Measurements from ENCODE around the gene MSANTD1. TPM values are rescaled to one million over a fixed set of nuclear protein-coding genes. Genes with fewer than 3 reads are reported as not detected.

MSANTD1 gene
- total RNA-seq, 1 donor from 2014 or later, result 0.28 TPM

GRCh38 chr4:3233391-3234071 is 15.4 kb upstream of the MSANTD1 start:
- peak; percentile 38 for ATAC-seq

DNA sequence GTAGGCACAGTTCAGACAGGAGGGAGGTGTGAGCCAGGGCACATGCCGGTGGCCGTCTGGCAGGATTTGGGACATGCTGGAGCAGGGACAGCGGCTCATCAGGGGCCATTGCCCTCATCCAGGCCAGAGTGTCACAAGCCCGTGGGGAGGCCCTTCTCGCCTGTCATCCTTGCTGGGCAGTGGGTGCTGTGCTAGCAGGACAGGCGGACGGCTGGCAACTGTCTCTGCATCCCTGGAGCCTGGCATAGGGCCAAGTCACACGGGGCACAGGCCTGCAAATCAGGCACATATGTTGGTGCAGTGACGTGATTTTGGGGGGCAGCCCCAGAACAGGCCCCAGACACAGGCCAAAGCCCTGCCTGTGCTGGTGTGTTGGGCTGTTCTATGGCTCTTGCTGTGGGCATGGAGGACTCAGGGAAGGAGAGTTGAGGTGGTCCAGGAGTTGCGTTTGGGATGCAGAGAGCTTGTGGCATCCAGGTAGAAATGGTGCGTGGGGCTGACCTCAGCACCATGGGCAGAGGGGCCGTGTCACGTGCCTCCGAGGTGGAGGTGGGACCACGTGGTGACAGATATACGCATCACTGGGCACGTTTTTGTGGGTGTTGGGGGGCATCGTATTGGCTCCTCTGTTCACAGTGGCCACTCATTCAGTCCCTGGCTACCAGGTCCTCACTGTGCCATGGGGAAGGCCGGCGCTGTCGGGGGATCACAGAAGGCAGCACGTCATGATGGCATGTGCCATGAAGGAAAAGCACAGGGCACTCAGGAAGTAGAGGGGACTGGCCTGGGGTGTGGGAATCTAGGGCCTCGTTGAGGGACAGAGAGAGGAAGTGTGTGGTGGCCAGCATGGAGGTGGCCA is 14.6 kb upstream of the MSANTD1 start:
- ATAC-seq, result peak; percentile 4

- no peak for ATAC-seq
Observed at GRCh38 chr4:3235030-3235345, 14.0 kb upstream of the MSANTD1 start.

DNA sequence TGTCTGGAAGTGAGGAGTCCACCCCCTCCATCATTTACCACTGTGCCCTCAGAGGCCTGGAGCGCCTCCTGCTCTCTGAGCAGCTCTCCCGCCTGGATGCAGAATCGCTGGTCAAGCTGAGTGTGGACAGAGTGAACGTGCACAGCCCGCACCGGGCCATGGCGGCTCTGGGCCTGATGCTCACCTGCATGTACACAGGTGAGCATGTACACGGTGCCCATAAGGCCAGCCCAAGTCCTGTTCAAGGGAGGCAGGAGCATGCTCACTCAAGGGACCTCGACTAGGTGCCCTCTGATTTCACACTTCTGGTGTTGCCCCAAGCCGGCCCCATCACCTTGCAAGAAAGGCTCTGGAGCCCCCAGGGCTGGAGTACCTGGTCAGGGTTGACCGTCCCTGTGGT is 13.4 kb upstream of the MSANTD1 start:
- no peak for ATAC-seq

DNA sequence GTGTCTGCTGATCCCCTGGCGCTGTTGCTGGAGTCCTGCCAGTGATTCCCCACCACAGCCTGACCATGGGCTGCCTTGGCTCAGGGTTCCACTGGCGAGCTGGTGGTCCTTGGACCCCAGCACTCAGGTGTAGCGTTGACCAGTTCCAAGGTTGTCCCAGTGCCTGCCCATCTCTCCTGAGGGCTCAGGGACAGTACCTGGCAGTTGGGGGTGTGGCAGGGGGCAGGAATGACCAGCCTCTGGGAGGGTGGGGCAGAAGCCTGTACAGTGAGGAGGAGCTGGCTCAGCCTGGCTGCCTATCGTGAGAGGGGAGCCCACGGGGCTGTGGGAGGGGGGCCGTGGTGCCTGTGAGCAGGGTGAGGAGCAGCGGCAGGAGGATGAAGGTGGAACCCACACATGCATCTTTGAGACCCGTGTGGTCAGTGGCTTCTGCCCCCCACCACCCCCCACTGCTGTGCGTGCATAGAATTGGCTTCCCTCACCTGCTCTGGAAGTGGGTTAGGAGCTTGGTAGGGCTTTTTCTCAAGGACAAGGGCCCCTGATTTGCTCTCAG is 12.6 kb upstream of the MSANTD1 start:
- no peak for ATAC-seq

- ATAC-seq, result no peak
Observed at GRCh38 chr4:3237266-3237665, 11.7 kb upstream of the MSANTD1 start.

GRCh38 chr4:3237712-3238560 is 11.0 kb upstream of the MSANTD1 start:
- no peak for ATAC-seq

DNA sequence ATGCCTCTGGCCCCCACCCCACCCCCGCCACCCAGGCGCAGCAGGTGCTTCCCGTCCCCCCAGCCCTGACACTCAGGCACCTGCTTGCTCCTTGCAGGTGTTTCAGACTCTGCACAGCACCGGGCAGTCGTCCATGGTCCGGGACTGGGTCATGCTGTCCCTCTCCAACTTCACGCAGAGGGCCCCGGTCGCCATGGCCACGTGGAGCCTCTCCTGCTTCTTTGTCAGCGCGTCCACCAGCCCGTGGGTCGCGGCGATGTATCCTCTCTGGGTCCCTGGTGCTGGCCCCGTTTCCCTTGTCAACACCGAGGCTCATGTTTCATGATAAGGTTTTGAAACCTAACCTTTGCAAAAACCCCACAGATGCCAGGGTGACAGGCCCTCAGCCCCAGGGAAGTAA is 10.2 kb upstream of the MSANTD1 start:
- ATAC-seq, result no peak

- no peak for ATAC-seq
Observed at GRCh38 chr4:3239303-3239702, 9.7 kb upstream of the MSANTD1 start.

DNA sequence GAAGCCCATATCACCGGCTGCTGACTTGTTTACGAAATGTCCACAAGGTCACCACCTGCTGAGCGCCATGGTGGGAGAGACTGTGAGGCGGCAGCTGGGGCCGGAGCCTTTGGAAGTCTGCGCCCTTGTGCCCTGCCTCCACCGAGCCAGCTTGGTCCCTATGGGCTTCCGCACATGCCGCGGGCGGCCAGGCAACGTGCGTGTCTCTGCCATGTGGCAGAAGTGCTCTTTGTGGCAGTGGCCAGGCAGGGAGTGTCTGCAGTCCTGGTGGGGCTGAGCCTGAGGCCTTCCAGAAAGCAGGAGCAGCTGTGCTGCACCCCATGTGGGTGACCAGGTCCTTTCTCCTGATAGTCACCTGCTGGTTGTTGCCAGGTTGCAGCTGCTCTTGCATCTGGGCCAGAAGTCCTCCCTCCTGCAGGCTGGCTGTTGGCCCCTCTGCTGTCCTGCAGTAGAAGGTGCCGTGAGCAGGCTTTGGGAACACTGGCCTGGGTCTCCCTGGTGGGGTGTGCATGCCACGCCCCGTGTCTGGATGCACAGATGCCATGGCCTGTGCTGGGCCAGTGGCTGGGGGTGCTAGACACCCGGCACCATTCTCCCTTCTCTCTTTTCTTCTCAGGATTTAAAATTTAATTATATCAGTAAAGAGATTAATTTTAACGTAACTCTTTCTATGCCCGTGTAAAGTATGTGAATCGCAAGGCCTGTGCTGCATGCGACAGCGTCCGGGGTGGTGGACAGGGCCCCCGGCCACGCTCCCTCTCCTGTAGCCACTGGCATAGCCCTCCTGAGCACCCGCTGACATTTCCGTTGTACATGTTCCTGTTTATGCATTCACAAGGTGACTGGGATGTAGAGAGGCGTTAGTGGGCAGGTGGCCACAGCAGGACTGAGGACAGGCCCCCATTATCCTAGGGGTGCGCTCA is 8.7 kb upstream of the MSANTD1 start:
- ATAC-seq, result no peak

DNA sequence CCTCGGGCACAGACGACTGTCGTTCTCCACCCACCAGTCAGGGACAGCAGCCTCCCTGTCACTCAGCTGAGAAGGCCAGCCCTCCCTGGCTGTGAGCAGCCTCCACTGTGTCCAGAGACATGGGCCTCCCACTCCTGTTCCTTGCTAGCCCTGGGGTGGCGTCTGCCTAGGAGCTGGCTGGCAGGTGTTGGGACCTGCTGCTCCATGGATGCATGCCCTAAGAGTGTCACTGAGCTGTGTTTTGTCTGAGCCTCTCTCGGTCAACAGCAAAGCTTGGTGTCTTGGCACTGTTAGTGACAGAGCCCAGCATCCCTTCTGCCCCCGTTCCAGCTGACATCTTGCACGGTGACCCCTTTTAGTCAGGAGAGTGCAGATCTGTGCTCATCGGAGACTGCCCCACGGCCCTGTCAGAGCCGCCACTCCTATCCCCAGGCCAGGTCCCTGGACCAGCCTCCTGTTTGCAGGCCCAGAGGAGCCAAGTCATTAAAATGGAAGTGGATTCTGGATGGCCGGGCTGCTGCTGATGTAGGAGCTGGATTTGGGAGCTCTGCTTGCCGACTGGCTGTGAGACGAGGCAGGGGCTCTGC is 7.9 kb upstream of the MSANTD1 start:
- no peak for ATAC-seq

GRCh38 chr4:3241898-3242524 is 6.9 kb upstream of the MSANTD1 start:
- no peak for ATAC-seq

GRCh38 chr4:3243136-3243780 is 5.7 kb upstream of the MSANTD1 start:
- ATAC-seq, result no peak

DNA sequence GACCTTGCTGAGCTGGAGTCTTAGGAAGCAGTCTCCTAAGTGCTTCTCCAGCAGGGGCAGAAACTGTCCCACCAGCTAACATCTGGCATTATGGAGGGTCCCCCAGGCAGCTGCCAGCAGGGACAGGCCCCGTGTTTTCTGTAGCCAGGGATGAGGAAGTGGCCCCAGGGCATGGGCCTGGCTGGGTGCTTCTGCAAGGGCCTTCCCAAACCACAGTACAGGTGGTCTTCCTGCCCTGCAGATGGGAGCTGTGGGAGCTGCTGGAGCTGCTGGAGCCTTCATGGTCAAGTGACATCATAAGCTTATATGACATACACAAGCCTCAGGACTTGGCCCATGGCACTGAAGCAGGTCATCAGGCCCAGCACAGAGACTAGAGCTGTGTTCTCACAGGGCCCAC is 5.0 kb upstream of the MSANTD1 start:
- ATAC-seq, result no peak

DNA sequence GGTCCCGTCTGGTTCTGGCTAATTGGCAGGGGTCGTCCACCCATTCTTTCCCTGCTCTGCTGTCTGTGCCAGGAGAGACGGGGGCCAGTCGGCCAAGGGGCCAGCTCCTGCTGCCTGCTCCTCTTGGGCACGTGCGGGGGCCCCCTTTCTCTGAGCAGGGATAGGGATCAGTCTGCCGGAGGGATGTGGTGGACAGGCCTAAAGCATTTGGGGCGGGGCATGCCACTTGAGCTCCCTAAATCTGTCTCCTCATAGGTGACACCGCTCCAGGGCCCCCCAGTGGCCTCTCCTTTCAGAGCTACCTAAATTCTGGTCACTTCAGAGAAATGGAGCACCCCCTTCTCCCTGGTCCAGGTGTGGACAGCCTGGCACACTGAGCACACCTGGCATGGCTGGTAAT is 4.2 kb upstream of the MSANTD1 start:
- no peak for ATAC-seq

DNA sequence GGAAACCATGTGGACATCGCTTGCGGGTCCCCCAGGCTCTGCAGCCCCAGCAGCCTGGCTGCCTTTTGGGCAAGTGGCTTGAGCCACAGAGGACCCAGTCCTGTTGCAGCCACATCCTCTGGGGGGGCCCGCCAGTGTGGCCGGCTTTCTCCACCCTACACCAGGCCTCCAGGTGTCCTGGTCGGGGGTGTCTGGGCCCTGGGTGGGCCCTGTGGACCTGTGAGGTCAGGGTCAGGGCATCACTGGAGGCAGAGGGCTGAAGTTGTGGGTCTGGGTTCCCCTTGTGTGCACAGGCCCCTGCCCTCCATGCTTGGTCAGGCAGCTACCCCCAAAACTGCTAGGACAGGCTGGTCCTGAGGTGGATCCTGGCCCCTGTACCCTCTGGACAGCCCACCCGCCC is 3.3 kb upstream of the MSANTD1 start:
- ATAC-seq, result no peak

DNA sequence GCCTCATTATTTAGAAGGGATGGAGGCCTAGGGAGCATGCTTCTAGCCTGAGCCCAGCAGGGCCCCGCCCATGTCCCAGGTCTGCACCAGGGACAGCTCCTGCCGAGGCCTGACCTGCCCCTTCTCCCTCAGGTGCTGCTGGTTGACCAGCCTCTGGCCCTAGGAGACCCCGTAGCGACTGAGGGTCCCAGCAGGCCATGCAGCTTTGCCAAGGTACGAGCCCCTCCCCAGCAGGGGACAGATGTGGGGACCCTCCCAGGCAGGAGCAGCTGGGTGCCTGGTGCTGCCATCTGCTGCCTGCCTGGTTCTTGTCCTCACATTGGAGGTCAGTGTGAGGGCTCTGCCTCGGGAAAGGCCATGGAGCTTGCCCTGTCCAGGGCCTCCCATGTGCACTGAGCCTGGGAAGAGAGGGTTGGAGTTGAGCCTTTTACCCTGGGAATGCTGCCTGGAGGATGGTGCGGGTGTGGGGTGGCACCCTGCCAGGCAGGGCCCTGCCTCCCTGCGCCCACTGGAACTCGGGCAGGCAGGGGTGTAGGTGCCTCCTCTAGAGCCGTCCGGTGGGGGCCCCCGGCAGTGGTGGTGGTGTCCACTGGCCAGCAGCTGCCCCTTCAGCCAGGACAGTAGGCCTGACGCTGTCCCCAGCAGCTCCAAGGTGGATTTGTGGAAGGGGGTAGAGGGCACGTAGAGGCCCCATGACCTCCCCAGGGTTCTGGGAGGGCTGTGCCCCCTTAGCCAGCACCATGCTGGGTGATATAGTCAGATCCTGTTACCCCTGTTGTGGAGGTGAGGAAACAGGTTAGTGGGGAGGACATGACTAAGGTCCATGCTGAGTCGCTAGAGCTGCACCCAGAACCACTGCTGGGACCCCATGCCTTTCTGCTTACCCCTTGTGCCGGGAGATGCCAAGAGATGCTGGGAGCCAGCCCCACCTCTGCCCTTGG is 2.2 kb upstream of the MSANTD1 start:
- peak; percentile 9 for ATAC-seq

GRCh38 chr4:3247399-3248177 is 1.4 kb upstream of the MSANTD1 start:
- ATAC-seq, result no peak

DNA sequence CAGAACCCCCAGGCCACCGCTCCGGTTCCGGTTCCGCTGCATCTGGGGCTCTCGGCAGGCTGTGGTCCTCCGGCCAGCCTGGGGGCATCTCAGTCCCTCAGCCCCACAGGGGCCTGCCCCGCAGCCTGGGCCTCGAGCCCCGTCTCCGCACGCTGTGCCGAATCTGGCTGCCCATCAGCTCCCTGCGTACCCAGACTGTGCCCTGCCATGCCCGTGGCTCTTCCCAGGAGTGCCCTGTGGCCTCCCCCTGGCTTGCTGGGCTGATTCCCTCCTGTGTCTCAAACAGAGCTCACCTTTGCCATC is 830 bp upstream of the MSANTD1 start:
- no peak for ATAC-seq
